Tibial nerve (tissue), 3 donors: ENCODE results near the gene NCF4.

Experiments used
- POLR2A ChIP-seq, 2 donors: fragments of 450-650 bp; IDR thresholded peaks; one replicate each; pipeline ENCODE4 v1.6.1; 2017; ENCODE audit warnings: antibody characterized with exemption in 2 of 2, mild to moderate bottlenecking in 2 of 2, moderate library complexity in 2 of 2
- TF ChIP-seq, protein P1 (sequence below), 5 experiments: fragments of 200-600 bp in 3 of 5; fragments of 450-650 bp in 2 of 5; sonication (generic) in 3 of 5; IDR thresholded peaks; one replicate each; pipeline ENCODE4 v1.5.1; 2016 to 2019; ENCODE audit warnings: antibody characterized with exemption in 5 of 5, mild to moderate bottlenecking in 3 of 5, moderate library complexity in 2 of 5

DNA sequence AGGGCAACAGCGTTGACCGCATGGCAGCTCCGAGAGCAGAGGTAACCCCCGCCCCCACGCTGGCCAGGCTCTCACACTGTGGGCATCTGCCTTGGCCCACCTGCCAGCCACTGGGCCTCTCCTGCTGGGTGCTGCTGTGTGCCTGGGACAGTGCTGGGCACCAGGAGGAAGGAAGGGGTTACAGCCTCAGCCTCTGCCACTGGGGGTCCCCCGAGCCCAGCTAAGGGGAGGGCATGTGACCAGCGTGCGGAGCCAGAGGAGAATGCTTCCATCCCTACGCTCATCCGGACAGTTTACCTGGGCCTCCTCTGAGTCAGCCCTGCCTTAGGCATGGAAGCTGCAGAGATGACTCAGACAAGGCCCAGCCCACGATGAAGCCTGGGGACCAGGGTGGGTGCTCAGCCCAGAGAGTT is 10.9 kb downstream of the NCF4 start:
- no peak for TF ChIP-seq POLR2A (IDR thresholded peaks at IDR 0.05)
- TF ChIP-seq, protein P1, sequence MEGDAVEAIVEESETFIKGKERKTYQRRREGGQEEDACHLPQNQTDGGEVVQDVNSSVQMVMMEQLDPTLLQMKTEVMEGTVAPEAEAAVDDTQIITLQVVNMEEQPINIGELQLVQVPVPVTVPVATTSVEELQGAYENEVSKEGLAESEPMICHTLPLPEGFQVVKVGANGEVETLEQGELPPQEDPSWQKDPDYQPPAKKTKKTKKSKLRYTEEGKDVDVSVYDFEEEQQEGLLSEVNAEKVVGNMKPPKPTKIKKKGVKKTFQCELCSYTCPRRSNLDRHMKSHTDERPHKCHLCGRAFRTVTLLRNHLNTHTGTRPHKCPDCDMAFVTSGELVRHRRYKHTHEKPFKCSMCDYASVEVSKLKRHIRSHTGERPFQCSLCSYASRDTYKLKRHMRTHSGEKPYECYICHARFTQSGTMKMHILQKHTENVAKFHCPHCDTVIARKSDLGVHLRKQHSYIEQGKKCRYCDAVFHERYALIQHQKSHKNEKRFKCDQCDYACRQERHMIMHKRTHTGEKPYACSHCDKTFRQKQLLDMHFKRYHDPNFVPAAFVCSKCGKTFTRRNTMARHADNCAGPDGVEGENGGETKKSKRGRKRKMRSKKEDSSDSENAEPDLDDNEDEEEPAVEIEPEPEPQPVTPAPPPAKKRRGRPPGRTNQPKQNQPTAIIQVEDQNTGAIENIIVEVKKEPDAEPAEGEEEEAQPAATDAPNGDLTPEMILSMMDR (IDR thresholded peaks at IDR 0.05), result no peak
